Hindlimb muscle (tissue), 1 donor: ENCODE results near the gene GM2A. TPM values are rescaled to one million over a fixed set of nuclear protein-coding genes. Genes with fewer than 3 reads are reported as not detected.
"Not testable (repeated sequence)": the region's sequence is repeated elsewhere in the genome, so short reads cannot be mapped to it uniquely, and the experiment has no call there.

Experiments used
- DNase-seq: peaks from one replicate; pipeline ENCODE4 v3.0.0-alpha.2; 2013
- polyA plus RNA-seq: library from polyadenylated mRNA; unstranded; fragments of 120-200 nt; gene quantifications from one replicate; pipeline ENCODE4 v1.2.1, GENCODE V29; 2013; ENCODE audit not compliant: insufficient read length

Gene GM2A
- polyA plus RNA-seq, 1 donor: 26.9 TPM

DNA sequence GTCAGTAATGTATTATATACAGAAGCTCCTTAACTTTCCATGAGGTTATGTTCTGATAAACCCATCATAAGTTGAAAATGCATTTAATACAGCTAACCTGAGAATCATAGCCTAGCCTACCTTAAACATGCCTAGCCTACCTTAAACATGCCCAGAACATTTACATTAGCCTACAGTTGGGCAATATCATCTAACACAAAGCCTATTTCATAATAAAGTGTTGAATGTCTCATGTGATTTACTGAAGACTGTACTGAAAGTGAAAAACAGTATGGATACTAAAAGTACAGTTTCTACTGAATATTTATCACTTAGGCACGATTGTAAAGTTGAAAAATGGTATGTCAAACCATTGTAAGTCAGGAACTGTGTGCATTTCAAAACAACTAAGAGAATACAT, 1.6 kb downstream of the GM2A start:
- DNase-seq: no peak

- not testable (repeated sequence) for DNase-seq
Measured at GRCh38 chr5:151254990-151255389, 2.0 kb downstream of the GM2A start.

DNA sequence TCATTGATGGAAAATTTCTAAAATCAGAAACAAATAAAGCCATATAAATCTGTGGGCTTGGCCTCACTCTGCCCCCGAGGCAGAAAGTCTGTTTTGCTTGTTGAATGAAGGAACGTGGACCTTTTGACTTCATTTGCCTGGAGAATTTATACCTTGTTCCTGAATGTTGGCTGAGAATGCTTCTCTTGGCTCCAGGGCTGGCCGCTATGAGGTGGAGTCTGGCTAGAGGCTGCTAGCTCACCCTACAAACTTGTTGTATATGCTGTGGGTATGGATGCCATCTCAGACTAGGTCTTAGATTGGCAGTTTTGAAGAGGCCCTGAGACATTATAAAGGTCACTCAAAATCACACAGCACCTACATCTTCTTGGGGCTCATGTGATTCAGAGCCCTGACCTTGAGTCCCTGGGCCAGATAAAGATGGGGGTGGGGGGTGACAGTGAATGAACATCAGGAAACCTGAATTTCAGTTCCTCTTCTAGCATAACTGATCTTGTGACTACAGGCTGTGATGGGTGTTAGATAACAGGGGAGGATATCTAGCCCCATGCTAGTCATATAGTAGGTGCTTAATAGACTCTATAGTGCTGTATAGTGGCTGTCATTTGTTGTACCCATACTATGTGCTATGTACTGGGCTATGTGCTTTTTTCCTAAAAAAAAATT, 2.8 kb downstream of the GM2A start:
- DNase-seq: no peak

DNA sequence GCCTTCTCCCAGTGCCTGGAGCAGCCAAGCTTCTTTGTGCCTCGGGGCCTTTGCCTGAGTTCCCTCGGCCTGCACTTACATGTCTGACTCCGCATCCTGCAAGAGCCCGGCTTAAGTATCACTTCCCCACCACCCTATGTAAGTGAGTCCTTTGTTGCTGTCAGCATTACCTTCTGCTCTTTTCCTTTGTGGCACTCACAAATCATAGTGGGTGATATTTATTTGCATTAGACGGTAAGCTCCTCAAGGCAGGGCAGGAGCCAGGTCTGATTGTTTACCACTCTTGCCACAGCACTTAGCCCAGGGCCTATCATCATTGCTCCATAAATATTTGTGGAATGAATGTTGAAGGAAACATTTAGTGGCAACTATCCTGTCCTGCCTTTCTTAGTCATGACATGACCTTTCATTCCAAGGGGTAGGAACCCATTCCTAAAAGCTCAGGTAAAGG, 4.8 kb downstream of the GM2A start:
- DNase-seq: no peak

GRCh38 chr5:151258201-151258611, 5.2 kb downstream of the GM2A start:
- no peak for DNase-seq

DNA sequence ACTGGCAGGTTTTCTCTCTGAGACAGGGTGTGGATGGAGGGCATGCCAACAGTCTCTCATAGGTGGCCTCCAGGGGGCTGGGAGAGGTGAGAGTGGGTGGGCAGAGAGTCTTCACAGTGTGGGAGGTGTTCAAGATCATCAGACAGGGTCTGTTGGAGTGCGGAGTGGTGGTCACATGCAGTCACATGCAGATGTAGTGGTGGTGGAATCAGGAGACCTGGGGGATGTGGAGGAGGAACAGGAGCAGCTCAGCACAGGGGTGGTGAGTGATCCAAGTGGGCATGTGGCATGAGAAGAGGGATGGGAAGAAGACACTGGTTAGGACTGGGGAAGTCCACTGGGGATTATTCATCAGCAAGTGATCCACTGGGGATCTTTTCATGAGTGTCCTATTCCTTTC, 5.8 kb downstream of the GM2A start:
- DNase-seq: no peak

GRCh38 chr5:151259931-151260330, 6.9 kb downstream of the GM2A start:
- DNase-seq: no peak

DNA sequence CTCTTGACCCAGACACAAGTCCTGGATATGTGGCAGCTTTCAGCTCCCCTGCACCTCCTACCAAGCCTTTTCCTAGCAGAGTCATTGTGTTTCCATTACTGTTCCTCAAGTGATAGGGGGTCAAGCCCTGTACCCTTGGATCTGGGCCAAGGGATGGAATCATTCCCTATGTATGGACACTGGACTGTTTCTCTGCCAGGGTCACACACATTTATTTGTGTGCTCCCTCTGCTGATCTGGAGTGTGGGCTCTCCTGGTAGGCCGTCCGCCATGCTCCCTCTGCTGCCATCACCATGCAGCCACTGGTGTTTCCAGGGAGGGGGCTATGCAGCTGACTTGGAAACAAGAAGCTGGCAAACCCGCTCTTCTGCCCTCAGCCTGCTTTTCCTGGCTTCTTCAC, 9.5 kb downstream of the GM2A start:
- no peak for DNase-seq

- no peak for DNase-seq
Measured at GRCh38 chr5:151264113-151264512, 11.1 kb downstream of the GM2A start.

DNA sequence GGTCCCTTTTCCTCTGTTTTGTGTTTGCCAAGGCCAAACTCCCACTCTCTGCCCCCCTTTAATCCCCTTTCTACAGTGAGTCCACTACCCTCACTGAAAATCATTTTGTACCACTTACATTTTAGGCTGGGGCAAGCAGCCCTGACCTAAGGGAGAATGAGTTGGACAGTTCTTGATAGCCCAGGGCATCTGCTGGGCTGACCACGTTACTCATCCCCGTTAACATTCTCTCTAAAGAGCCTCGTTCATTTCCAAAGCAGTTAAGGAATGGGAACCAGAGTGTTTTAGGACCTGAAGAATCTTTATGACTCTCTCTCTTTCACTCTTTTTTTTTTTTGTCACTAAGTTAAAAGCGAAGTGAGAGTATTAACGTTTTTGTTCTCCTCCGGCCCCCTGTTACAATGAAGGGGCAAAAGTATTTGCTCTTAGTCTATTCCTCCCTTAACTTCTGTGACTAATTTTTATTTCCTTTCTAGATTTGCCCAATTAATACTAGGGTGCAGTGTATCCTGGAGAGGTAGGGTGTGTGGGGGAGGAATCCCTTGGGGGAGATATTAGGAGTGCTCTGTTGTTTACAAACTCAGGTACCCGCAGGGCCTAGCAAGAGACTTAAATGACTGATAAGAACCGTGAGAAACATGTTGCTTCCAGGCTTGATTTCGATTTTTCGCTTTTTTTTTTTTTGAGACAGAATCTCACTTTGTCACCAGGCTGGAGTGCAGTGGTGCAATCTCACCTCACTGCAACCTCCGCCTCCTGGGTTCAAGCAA, 14.7 kb downstream of the GM2A start:
- DNase-seq: no peak

GRCh38 chr5:151270599-151270998, 17.6 kb downstream of the GM2A start:
- DNase-seq: no peak

DNA sequence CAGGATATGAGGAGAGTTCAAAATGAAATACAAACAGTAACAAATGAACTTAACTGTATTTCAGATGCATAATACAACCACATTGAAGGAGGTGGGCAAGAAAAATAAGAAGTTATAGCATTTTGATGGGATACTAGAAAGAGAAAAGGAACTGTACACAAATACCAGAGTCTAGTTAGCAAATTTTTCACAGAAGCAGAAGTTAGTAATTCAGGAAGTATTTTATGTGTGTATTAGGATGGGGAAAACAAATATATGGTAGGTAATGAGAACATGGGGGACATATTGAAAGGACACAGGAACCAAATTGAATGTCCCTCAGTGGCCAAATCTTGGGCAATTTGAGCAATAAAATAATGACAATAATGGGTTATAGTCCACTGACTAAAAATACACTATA, 18.4 kb downstream of the GM2A start:
- no peak for DNase-seq

DNA sequence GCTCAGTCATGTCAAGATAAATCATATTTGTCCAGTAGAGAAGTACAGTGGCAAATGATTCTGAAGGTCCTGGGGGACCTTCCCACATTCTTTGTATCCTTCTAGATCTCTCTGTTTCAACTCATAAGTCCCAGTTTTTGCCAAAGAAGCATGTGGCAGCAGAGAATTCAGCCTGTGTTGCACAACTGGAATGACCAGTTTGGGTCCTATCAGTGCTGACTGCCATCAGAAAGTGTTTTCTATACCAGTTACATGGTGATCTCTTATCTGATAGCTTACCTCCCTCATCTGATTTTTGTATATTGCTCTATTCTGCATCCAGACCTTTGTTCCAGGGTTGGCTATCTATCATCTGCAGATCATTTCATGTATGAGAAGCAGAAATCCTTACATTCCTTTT, 21.7 kb downstream of the GM2A start:
- DNase-seq: no peak

DNA sequence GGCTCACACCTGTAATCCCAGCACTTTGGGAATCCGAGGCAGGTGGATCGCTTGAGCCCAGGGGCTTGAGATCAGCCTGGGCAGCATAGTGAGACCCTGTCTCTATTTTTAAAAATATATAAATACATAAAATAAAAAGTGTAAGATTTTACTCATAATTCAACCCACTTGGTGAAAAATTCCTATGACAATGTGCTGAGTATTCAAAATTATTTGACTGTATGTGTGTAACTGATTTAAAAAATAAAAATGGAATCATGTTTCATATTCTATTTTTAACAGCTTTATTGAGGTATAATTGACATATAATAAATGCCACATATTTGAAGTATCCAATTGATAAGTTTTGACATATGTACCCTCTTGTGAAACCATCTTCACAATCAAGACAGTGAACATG, 22.8 kb downstream of the GM2A start:
- DNase-seq: no peak

GRCh38 chr5:151278845-151279244, 25.9 kb downstream of the GM2A start:
- no peak for DNase-seq

GRCh38 chr5:151280443-151280842, 27.5 kb downstream of the GM2A start:
- no peak for DNase-seq

DNA sequence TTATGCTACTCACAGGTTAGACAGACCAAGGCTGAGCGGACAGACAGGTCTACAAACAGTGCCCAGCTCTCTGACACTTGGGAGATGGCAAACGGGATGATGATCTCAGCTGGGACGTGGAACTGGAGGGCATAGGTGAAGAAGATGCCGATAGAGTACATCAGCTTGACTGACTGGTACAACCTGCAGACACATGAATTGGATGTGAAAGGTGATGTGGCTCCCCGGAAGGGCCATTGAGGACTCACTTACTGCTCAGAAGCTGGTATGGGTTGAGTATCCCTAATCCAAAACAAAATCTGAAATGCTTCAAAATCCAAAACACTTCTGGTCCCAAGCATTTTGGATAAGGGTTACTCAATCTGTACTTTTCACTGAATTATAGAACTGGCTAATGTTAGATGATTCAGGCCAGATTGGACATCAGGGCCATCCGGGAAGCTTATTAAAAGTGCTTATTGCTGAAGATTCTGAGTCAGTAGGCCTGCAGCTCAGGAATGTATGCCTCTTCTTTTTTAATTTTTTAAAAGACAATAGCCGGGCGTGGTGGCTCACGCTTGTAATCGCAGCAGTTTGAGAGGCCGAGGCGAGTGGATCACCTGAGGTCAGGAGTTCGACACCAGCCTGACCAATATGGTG, 28.1 kb downstream of the GM2A start:
- no peak for DNase-seq

- DNase-seq: no peak
Measured at GRCh38 chr5:151283120-151283825, 30.3 kb downstream of the GM2A start.

DNA sequence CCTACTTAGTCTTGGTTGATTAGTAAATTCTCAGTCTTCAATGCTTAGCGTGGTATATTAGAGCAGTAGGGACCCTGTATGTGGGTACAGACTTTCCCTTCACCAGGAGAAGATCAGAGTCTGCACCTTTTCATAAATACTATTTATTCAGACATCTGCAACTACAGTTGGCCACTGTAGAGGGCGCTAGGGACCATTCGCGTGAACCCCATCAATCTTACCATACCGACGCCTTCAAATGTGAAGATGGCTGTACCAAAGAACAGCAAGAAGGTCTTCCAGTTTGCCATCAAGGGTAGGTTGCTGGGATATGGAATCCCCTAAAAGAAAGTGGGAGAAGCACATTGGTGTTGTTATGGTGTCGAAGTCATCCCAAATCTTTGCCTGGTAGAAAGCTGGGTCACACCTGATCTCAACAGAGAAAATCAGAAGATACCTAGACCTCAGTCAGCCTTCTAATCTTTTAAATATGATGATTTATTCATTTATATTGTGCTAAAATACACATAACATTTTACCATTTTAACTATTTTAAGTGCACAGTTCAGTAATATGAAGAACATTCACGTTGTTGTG, 31.5 kb downstream of the GM2A start:
- no peak for DNase-seq

GRCh38 chr5:151285683-151286082, 32.7 kb downstream of the GM2A start:
- DNase-seq: no peak

- no peak for DNase-seq
Measured at GRCh38 chr5:151286246-151286645, 33.3 kb downstream of the GM2A start.

DNA sequence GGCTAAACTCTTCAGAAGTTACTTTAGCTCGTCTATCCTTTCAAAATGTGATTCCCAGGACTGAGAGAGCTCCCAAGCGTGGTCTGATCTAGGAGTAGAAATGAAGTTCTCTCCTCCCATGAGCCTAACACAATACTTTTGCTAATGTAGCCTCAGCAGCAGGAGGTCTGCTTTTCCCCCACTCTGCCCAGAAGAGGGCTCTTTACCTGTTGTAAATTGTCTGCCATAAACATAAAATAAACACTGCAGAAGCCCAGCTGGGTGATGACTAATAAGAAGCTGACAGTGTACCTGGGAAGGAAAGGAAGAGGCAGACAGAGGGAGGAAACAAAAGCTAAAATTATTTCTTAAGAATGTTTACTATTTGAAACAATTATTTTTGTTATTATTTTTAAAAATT, 35.2 kb downstream of the GM2A start:
- no peak for DNase-seq

DNA sequence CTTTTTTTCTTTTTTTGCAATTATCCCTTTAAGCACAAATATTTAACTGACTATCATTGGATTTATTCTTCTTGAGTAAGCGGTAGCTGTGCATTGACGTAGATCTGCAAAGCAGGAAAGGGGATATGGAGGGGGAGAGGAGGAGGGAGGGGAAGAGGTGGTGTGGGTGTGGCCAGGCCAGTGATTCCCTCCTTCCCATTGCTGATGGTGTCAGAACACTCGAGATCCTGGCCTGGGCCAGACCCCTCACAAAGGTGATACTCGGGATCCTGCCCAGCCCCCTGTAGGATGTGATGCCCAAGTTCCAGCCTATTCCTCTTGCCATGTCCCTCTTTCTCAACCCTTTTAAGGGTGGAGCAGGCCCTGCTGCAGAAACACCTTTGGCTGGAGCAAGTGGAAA, 40.6 kb downstream of the GM2A start:
- no peak for DNase-seq
